Retinal pigment epithelial cell (primary cell): Measurements from ENCODE around the gene SLC38A10.

Experiments used
- DNase-seq: peaks from one replicate; pipeline ENCODE4 v3.0.0-alpha.2; 2010; ENCODE audit warnings: low read depth
- H3K4me3 ChIP-seq: 2 replicates; pipeline ENCODE4 v1.5.1; 2011; ENCODE audit warnings: mild to moderate bottlenecking, low read length, control low read depth, moderate library complexity
- TF ChIP-seq, protein P1 (sequence below): conservative IDR thresholded peaks from 2 replicates; pipeline ENCODE4 v1.5.1; 2011; ENCODE audit warnings: low read depth, low read length, control low read depth, inconsistent platforms

The SLC38A10 gene

DNA sequence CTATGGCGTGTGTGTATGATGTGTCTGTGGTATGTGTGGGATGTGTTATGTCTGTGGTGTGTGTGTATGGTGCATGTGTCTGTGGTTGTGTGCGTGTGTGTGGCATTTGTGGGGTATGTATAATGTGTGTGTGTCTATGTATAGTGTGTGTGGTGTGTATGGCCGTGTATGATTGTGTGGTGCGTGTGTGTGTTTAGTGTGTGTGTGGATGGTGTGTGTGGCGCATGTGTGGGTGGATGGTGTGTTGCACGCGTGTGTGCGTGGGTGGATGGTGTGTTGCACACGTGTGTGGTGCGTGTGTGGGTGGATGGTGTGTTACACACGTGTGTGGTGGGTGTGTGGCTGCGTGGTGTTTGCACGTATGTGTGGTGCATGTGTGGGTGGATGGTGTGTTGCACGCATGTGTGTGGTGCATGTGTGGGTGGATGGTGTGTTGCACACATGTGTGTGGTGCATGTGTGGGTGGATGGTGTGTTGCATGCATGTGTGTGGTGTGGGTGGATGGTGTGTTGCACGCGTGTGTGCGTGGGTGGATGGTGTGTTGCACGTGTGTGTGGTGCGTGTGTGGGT lies 5.6 kb upstream of the SLC38A10 start:
- TF ChIP-seq, protein P1, sequence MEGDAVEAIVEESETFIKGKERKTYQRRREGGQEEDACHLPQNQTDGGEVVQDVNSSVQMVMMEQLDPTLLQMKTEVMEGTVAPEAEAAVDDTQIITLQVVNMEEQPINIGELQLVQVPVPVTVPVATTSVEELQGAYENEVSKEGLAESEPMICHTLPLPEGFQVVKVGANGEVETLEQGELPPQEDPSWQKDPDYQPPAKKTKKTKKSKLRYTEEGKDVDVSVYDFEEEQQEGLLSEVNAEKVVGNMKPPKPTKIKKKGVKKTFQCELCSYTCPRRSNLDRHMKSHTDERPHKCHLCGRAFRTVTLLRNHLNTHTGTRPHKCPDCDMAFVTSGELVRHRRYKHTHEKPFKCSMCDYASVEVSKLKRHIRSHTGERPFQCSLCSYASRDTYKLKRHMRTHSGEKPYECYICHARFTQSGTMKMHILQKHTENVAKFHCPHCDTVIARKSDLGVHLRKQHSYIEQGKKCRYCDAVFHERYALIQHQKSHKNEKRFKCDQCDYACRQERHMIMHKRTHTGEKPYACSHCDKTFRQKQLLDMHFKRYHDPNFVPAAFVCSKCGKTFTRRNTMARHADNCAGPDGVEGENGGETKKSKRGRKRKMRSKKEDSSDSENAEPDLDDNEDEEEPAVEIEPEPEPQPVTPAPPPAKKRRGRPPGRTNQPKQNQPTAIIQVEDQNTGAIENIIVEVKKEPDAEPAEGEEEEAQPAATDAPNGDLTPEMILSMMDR = no peak
- H3K4me3 ChIP-seq = no peak overlapping the region
- no peak for DNase-seq

DNA sequence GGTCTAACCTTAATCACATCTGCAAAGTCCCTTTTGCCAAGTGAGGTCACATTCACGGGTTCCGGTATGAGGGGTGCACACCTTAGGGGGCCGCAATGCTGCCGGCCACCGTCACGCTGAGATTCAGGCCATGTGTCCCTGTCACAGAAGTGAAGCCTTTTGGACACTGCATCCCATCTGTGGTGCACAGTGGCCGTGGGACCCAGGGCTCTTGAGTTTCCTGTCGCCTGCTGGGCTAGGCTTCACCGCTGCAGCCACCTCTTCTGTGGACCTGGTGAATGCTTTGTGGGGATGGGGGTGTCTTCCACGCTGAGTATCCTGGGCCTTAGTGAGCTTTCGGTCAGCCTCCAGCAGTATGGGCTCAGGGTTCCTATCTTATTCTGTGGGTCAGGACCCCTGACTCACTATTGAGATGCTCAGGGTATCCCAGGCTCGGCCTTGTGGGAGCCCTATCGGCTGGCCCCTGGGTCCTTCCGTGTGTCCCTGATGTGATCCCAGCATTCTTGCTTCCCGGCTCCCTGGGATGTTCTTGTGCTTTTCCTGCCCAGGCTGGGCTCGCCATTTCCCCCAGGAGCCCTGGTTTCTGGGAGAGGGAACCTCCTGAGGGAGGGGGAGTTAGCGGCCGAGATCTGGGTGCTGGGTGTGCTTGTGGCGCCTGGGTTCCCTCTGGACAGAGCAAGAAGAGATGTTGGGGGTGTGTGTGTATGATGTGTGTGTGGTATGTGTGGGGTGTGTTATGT lies 4.9 kb upstream of the SLC38A10 start:
- TF ChIP-seq, protein P1 = no peak
- no peak for DNase-seq
- H3K4me3 ChIP-seq = no peak overlapping the region

DNA sequence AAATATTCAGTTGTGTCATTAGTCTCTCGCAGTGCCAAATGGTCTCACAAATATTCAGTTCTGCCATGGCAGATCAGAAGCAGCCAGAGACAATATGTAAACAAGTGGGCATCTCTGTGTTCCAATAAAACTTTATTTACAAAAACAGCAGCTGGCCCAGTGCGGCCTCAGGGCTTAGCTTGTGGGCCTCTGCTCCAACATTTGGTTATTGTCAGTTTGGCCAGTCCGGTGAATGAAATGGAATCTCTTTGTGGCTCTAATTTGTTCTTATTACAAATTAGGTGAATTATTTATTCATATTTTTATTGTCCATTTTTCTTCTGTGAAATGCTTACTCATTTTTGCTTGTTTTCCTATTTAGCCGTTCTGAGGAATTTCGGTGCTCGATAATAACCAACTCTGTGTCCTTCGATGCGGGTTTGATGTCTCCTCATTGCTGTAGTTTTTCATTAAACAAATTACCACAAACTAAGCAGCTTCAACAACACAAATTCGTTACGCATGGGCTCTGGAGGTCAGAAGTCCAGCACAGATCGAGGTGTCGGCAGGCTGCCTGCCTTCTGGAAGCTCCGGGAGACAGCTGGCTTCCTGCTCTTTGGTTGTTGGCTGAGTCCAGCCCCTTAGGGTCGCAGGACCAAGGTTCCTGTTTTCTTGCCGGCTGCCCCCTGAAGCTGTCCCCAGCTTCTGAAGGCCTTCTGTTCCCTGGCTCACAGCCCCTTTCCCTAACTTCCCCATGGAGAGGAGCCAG lies 4.1 kb upstream of the SLC38A10 start:
- TF ChIP-seq, protein P1 = no peak
- DNase-seq = no peak
- no peak overlapping the region for H3K4me3 ChIP-seq

DNA sequence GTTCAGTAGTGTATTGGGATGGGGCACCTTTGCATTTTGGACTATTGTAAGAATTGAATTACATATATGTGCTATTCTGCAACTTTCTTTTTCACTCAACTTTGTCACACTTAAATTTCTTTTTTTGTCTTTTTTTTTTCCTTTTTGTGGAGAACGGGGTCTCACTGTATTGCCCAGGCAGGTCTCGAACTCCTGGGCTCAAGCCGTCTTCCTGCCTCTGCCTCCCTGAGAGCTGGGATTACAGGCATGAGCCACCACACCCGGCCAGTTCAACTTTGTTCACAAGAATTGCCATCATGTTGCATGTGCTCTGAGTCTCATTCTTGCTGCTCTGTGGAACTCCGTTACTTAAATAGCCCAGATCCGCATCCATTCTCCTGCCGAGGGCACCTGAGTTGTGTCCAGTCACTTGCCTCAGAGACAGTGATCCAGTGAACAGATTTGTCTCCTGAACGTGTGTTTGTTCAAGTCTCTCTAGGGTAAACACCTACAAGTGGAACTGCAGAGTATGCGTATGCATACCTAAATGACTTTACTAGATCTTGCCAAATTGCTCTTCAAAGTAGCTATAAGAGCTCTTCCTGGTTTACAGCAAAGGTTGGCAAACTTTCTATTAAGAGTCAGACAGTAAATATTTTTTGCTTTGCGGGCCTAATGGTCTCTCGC lies 3.4 kb upstream of the SLC38A10 start:
- H3K4me3 ChIP-seq = no peak overlapping the region
- TF ChIP-seq, protein P1 = no peak
- no peak for DNase-seq

DNA sequence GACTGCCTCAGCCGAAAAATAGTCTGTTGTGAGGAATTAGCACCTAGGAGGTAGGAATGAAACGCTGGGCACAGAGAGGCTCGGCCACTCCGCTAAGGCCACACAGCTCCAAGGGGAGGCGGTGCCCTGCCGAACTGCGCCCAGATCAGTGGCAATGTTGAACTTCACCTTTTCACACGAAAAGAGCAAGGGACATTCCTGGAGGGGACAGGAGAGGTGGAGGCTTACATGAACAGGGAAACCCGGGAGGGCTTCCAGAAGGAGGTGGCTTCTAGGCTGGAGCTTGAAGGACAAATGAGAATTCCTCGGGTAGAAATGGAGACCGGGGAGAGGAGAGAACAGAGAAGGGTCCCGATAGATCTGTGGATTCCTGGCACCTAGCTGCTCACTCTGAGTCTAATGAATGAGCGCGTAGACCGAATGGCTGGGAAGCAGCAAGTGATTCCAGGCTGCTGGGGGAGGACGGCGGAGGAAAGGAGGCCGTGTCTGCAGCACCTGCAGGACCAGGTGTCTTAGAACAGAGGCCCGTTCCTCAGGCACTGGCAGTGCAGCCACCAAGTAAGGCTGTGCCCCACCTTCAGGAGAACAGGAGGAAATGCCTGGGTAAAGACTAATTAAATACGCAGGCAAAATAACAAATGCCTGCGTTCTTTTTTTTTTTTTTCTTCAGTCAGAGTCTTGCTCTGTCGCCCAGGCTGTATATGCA lies 722 bp upstream of the SLC38A10 start:
- peak overlapping the region; percentile 80 for H3K4me3 ChIP-seq
- peak; percentile 36 for DNase-seq
- TF ChIP-seq, protein P1 = peak; percentile 61

DNA sequence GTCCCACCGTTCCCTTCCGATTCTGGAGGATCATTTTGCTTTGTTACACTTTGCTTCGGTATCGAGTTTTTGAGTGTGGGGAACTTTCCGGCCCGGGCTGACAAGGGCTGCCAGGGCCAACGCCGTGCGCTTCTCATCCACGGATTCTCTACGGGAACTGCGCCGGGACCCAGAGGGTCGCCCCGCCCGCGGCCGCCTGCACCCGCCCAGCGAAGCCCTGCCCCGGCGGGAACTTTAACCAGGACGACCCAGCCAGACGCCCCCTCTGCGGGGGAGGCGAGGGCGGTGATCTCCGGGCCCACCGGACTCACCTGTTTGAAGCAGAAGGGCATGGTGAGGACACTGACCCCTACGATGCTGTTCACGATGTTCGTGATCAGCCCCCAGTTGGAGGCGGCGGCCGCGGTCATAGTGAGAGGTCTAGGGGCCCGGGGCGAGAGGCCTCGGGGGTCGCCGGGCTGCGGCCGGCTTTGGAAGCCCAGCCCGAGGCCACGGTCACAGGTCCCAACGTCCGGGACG lies 536 bp downstream of the SLC38A10 start:
- TF ChIP-seq, protein P1 = no peak
- DNase-seq = no peak
- peak overlapping the region; percentile 80 for H3K4me3 ChIP-seq
